ENCODE results near the gene ZNF280D. TPM values are rescaled to one million over a fixed set of nuclear protein-coding genes. Genes with fewer than 3 reads are reported as not detected.
"Not testable (repeated sequence)": the region's sequence is repeated elsewhere in the genome, so short reads cannot be mapped to it uniquely, and the experiment has no call there.

ZNF280D gene
- total RNA-seq, 1 donor from 2014 or later = 25.1 TPM

DNA sequence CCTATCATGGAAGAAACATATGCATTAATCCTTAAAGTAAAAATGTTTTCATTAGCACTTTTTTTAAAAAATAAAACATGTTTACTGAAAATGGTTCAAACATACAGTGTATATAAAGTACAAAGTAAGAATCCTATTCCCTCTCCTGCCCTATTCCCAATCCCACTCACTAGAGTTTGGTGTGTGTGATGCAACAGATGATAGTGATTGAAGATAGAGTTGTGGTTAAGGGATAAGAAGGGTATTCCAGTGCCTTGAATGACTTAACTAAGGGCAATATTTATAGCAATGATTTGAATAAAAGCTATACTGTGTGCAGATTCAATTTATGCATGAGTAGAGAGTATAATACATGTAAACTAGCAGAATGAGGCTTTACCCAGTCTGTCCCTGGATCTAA, 18.1 kb downstream of the ZNF280D start:
- Mint-ChIP-seq H3K4me1 (peaks cover 2% of the 10 kb centered on the region), H3K36me3 (no peaks in the 10 kb centered on the region), H3K4me3 (no peak overlapping the region), H3K27me3 (ENCODE audit: low read depth) (no peaks in the 10 kb centered on the region), H3K9me3 (peaks cover 2% of the 10 kb centered on the region), H3K27ac (no peak overlapping the region)
- no peak for DNase-seq (ENCODE audit: low spot score in 2 of 2, unreplicated experiment in 2 of 2)
- TF ChIP-seq, protein P1, sequence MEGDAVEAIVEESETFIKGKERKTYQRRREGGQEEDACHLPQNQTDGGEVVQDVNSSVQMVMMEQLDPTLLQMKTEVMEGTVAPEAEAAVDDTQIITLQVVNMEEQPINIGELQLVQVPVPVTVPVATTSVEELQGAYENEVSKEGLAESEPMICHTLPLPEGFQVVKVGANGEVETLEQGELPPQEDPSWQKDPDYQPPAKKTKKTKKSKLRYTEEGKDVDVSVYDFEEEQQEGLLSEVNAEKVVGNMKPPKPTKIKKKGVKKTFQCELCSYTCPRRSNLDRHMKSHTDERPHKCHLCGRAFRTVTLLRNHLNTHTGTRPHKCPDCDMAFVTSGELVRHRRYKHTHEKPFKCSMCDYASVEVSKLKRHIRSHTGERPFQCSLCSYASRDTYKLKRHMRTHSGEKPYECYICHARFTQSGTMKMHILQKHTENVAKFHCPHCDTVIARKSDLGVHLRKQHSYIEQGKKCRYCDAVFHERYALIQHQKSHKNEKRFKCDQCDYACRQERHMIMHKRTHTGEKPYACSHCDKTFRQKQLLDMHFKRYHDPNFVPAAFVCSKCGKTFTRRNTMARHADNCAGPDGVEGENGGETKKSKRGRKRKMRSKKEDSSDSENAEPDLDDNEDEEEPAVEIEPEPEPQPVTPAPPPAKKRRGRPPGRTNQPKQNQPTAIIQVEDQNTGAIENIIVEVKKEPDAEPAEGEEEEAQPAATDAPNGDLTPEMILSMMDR (IDR thresholded peaks at IDR 0.05; ENCODE audit: unreplicated experiment) = no peak

DNA sequence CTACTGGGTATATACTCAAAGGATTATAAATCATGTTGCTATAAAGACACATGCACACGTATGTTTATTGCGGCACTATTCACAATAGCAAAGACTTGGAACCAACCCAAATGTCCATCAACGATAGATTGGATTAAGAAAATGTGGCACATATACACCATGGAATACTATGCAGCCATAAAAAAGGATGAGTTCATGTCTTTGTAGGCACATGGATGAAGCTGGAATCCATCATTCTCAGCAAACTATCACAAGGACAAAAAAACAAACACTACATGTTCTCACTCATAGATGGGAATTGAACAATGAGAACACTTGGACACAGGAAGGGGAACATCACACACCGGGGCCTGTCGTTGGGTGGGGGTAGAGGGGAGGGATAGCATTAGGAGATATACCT, 23.8 kb downstream of the ZNF280D start:
- H3K27ac Mint-ChIP-seq; H3K36me3 Mint-ChIP-seq; DNase-seq (ENCODE audit: low spot score in 2 of 2, unreplicated experiment in 2 of 2); H3K4me3 Mint-ChIP-seq; H3K27me3 Mint-ChIP-seq (ENCODE audit: low read depth); H3K9me3 Mint-ChIP-seq; H3K4me1 Mint-ChIP-seq: not testable (repeated sequence)

DNA sequence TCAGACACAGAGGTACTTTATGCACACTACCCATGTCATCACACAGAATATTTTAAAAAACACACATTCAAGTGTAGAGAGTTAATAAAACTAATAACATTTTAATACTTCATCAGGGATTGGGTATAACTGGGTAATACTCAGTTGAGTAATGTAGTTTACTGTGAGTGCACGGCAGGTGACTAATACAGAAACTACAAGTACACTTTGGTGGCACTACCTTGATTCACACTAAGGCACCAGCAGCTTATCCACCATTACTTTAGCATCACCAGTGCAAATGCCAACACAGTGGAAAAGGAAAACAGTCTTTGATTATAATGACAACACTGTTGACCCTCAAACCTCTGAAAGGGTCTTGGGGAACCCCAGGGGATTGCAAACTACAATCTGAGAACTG, 33.6 kb downstream of the ZNF280D start:
- TF ChIP-seq, protein P1 (IDR thresholded peaks at IDR 0.05; ENCODE audit: unreplicated experiment) = no peak
- H3K9me3 Mint-ChIP-seq = no peaks in the 10 kb centered on the region
- H3K36me3 Mint-ChIP-seq = peaks cover 5% of the 10 kb centered on the region
- no peaks in the 10 kb centered on the region for H3K4me1 Mint-ChIP-seq
- H3K4me3 Mint-ChIP-seq = no peak overlapping the region
- H3K27me3 Mint-ChIP-seq (ENCODE audit: low read depth) = no peaks in the 10 kb centered on the region
- H3K27ac Mint-ChIP-seq = no peak overlapping the region
- no peak for DNase-seq (ENCODE audit: low spot score in 2 of 2, unreplicated experiment in 2 of 2)

DNA sequence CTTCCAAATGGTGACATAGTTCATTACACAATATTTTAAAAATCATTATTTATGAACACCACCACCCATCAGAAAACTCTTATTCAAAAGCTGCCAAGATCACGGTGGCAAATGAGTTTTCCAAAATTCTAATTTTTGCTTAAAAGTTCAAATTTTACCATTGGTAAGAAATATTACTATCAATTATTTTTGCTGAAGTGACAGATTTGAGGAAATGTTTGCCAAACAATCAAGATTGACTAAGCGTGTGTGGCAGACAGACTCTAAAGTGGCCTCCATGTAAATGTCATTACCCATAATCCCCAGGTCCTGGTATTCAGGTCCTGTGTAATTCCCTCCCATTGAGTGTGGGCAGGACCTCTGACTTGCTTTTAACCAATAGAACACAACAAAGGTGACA, 35.0 kb downstream of the ZNF280D start:
- Mint-ChIP-seq H3K36me3 (peaks cover 5% of the 10 kb centered on the region), H3K27me3 (ENCODE audit: low read depth) (no peaks in the 10 kb centered on the region), H3K4me3 (no peak overlapping the region), H3K27ac (no peak overlapping the region), H3K9me3 (no peaks in the 10 kb centered on the region), H3K4me1 (peaks cover 7% of the 10 kb centered on the region)
- TF ChIP-seq, protein P1 (IDR thresholded peaks at IDR 0.05; ENCODE audit: unreplicated experiment) = no peak
- no peak for DNase-seq (ENCODE audit: low spot score in 2 of 2, unreplicated experiment in 2 of 2)

DNA sequence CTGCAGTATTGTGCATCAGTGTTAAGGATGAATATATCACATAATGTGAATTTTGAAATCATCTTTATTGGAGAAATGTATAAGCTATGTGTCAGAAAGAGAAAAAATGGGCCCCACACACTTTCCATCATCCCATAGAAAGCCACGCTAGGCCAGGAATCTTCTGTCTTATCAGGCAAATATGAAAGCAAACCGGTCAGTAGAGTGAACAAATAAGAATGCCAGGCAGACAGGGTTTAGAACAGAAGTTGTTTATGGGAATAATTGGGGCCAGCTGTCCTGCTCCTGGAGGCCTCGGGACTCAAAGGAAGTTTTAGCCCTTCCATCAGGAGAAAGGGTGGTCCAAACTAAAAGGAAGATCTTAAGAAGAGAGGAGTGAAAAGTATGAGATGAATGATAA, 39.5 kb downstream of the ZNF280D start:
- peaks cover 4% of the 10 kb centered on the region for H3K36me3 Mint-ChIP-seq
- peak overlapping the region; percentile 45 for H3K27ac Mint-ChIP-seq
- no peak for DNase-seq (ENCODE audit: low spot score in 2 of 2, unreplicated experiment in 2 of 2)
- peaks cover 7% of the 10 kb centered on the region for H3K4me1 Mint-ChIP-seq
- TF ChIP-seq, protein P1 (IDR thresholded peaks at IDR 0.05; ENCODE audit: unreplicated experiment) = no peak
- no peak overlapping the region for H3K4me3 Mint-ChIP-seq
- H3K27me3 Mint-ChIP-seq (ENCODE audit: low read depth) = no peaks in the 10 kb centered on the region
- H3K9me3 Mint-ChIP-seq = no peaks in the 10 kb centered on the region

DNA sequence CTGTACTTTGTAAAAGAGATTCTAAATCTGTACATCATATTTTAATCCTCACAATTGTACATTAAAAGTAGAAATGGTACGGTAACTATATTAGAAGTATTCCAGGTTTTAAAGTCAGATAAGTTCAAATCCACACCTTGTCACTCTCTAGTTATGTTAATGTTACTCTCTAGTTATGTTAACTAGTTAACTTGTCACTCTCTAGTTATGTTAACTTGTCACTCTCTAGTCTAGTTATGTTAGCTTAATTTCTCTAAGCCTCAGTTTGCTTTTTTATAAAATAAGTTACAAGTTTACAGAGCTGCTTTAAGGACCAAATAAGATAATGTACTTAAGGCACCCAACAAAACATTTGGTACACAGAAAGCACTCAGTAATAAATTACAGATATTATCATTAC, 42.6 kb downstream of the ZNF280D start:
- no peaks in the 10 kb centered on the region for H3K9me3 Mint-ChIP-seq
- H3K4me1 Mint-ChIP-seq = peaks cover 7% of the 10 kb centered on the region
- no peak for DNase-seq (ENCODE audit: low spot score in 2 of 2, unreplicated experiment in 2 of 2)
- TF ChIP-seq, protein P1 (IDR thresholded peaks at IDR 0.05; ENCODE audit: unreplicated experiment) = no peak
- H3K36me3 Mint-ChIP-seq = no peaks in the 10 kb centered on the region
- H3K4me3 Mint-ChIP-seq = no peak overlapping the region
- H3K27ac Mint-ChIP-seq = no peak overlapping the region
- H3K27me3 Mint-ChIP-seq (ENCODE audit: low read depth) = no peaks in the 10 kb centered on the region
